SW480 (cell line): Measurements from ENCODE around the gene RPS6KL1.

Experiments used
- DNase-seq: peaks from one replicate; pipeline ENCODE4 v3.0.0-alpha.2; 2016; ENCODE audit warnings: low spot score

Gene RPS6KL1

DNA sequence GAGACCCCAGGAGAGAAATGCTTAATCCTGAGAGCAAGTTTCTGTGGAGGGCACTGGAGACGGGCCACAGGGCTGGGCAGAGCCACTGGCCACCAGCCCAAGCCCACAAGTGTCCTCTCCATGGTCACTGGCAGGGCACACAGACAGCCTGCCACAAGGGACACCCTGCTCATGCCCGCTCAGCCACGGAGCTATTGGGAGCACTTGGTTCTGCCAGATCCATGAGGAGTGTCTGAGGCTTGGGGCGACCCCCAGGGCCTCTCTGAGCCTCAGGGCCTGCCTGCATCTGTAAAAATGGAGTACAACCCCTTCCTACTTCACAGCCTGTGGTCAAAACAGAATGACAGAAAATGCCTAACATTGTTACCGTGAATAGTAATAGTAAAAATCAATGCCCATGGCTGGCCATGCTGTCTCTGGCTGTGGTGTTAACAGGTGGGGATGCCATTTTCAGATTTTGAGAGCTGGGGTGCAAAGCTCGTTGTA is 29.2 kb upstream of the RPS6KL1 start:
- DNase-seq: no peak

- DNase-seq: no peak
Measured at GRCh38 chr14:74951443-74952179, 28.6 kb upstream of the RPS6KL1 start.

DNA sequence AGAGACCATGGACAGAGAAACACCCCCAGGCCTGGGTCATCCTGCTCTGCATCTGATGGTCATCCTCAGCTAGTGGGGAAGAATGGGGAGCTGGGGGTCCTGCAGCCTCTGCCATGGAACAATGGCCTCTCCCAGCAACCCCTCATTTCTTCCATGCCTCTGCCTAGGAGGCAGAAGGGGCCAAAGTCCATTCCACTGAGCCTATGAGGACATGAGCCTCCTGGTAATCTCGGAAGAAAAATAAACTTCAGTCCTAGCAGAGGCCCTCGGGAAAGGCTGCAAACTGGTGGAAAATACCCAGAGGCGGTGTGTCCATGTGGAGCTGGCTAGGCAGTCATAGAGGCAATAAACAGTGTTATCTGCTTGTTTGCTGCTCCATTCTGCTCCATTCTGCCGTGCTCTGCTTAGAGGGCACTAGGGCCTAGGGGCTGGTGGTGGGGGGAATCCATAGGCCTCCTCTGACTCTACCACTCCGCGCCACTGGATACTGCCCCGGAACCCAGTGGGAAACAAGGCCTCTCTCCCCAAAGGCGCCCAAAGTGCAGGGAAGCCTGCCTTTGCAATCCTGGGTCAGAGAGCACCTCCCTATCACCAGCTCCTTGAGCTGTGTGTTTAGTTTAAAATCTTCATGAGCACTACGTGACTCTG is 27.9 kb upstream of the RPS6KL1 start:
- no peak for DNase-seq

DNA sequence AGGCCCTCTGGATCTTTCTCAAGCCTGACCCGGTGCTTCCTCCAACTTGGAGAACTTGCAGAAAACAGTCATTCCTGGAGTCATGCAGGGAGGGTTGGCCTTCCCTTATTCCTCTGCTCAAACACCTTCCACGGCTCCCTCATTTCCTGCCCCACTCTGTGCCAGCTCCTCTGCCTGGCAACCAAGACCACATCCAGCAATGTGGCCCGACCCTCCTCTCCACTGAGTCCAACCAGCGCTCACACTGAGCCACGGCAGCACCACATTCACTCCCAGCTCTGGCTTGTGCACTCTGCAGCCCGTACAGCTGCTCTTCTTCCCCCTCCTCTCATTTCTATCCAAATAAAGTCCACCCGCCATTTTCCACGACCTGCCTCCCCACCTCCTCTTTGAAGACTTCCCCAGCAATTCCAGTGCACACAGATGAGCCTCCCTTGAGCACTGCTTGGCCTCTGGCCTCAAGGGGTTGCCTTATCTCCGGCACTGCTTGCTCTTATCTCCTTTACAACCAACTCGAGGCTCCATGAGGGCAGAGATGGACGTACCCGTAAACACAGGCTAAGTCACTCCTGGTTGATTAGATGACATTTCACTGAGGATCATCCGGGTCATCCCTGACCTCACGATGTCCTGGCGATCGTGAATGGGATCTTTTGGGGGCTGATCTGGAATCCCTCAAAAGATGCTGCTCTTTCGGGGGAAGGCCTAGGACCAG is 27.0 kb upstream of the RPS6KL1 start:
- no peak for DNase-seq

- DNase-seq: no peak
Measured at GRCh38 chr14:74949191-74949601, 26.1 kb upstream of the RPS6KL1 start.

DNA sequence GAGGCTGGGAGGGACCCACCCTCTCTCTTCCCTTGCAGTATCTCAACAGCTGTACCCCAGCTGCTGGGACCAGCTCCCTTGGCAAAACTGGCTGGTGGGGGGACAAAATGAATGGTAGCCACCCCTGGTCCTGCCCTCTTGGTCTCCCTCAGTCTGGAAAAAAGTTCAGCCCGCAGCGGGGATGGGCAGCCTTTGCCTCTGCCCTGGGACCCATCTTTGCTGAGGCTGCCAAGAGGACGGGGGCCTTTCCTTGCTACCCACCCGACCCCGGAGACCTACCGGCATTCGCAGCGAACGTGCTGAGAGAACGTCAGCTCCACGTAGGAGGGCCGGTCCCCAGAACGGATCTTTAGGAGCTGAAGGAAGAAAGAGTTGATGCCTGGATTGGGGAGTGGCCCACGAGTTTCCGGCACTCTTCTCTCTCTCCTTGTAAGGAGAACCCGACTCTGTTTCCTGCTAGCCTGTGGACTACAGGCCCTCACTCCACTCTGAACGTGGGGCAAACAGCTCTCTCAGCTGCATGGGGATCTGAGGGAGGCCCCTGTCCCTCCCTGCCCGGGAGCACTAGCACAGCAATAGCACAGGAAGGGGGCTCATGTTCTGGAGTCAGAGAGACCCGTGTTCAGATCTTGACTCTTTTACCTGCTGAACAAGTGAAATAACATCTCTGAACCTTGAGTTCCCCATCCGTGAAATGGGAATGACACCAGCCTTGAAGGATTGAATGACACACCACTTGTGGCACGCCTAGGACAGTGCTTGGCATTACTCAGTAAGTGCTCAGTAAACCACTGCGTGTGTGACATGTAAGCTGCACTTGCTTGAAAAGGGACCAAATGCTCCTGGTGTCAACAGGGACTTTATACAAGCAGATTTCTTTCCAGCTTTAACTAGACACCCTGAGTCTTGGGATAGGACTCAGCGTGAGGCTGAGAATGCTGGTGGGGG is 25.4 kb upstream of the RPS6KL1 start:
- no peak for DNase-seq

- DNase-seq: no peak
Measured at GRCh38 chr14:74947353-74948227, 24.5 kb upstream of the RPS6KL1 start.

- DNase-seq: no peak
Measured at GRCh38 chr14:74946659-74947281, 23.7 kb upstream of the RPS6KL1 start.

- DNase-seq: peak; percentile 68
Measured at GRCh38 chr14:74945852-74946658, 23.0 kb upstream of the RPS6KL1 start.

GRCh38 chr14:74945261-74945851 is 22.3 kb upstream of the RPS6KL1 start:
- DNase-seq: no peak

DNA sequence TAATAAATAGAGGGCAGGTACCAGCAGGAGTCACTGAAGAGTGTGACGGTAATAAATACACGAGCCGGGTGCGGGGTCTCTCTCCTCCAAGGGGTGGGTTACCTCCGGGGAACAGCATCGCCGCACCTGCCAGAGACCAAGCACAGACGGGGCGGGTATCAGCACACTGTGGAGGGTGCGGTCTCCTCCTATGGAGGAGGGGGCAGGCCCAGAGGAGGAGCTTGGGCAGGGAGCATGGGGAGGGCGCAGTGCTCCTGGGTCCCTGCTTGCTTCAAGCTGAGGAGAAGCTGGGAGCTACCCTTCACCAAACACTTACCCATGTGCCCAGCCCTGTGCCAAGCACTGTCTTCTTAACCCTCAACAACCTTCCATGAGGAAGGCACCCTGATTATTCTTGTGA is 19.5 kb upstream of the RPS6KL1 start:
- no peak for DNase-seq

GRCh38 chr14:74942181-74942580 is 19.1 kb upstream of the RPS6KL1 start:
- DNase-seq: no peak

- DNase-seq: peak; percentile 22
Measured at GRCh38 chr14:74941676-74942097, 18.6 kb upstream of the RPS6KL1 start.

DNA sequence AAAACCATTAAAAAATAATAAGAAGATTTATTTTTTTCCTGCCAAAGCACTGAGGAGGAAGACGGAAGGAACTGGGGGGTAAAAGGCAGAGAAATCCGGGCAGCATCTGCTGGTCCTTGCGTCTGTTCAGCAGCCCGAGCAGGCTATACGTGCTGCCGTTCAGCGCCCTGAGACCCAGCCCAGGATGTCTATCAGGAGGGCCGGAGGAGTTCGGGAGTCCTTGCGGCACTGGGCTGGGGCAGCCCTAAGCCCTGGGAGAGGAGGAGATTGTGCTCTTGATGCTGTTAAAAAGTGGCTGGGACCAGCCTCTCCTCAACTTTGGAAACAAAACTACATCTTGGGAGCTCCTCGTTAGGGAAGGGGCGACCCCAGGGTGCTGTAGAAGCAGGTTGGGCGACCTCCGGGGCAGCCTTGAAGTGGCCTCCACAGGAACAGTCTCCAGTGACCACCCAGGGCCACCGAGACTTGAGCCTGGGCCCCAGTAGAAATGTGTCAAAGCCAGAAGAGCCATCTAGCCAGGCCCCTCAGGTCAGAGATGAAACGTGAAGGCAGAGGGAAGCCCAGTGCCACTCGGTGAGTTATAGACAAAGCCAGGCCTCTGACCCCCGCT is 18.0 kb upstream of the RPS6KL1 start:
- no peak for DNase-seq

DNA sequence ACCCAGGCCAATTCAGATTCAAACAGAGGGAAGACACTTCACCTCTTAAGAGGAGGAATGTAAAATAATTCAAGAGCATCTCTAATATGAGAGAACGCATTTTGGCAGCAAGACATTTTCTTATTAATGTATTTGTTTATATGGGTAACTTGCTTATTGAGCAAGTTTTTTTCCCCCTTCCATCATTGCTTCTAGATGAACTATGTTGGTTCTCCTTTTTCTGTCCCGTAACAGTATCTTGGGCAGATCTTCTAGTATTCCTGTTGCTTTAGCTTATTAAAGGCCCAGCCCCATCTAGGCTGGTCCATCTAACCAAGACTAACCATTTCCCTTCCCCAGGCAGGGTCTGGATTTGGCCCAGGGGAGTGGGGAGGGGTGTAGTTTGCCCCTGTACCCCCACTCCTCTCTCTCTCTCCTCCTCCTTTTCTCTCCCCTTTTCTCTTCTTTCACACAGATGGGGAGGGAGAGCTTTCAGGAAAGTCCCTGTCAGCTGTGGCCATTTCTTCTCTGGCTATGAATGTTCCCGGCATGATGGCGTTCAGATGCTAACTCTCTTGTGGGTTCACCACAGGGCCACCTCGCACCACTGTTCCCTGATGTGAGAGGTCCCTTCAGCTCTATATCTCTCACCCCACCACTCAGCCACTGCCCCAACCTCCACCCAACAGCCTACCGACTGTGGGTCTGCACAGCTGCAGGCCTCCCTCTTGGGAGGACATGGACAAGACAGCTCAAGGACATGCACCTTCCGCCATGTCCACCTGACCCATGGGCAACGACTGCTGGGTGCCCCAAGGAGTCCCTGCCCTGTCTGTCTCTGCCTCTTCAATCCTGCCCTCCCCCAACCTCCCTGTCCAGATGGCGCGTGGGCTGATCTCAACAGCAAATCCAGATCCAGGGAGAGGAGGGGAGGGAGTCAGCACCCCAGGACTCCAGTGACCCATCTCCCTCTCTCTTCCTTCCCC is 15.8 kb upstream of the RPS6KL1 start:
- no peak for DNase-seq

DNA sequence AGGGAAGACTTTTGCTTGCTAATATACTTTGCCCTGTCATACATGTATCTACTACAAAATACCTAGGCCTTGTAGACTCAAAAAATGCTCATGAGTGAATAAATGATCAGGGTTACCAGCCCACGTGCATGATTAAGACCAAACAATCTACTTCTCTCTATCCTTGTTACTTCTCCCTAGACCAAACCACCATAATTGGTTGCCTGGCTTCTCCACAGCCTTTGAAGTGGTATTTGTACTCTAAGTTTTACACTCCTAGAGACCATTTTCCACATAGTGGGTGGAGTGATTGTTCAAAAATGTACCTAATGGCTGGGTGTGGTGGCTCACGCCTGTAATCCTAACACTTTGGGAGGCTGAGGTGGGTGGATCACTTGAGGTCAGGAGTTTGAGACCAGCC is 14.1 kb upstream of the RPS6KL1 start:
- peak; percentile 85 for DNase-seq

DNA sequence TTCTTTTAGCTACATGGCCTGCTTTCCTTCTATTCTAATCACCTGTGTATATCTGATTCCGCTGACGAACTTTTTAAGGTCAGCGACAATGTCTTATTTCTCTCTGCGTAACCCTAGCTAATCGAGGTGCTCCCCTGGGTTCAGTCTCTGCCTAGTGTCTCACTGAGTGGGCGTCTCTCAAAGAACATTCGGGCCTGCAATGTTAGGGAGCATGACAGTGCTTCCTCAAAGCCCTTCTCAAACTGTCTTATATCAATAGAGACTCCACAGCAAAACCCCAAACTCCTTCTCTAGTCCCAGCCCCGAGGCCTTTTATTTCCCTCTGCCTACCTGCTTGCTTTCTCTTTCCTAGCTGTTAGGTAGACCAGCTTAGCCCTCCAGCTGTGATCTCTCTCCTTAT is 13.7 kb upstream of the RPS6KL1 start:
- no peak for DNase-seq
